Keratinocyte (primary cell): ENCODE results near the gene RFX3.

Experiments
- EZH2 ChIP-seq: IDR thresholded peaks from one replicate; pipeline ENCODE4 v1.6.1; 2012; ENCODE audit warnings: inconsistent platforms, mild to moderate bottlenecking, low read length, moderate library complexity
- TF ChIP-seq, protein P1 (sequence below), 3 experiments: IDR thresholded peaks in 1 of 3; conservative IDR thresholded peaks in 1 of 3; optimal IDR thresholded peaks in 1 of 3; 2 replicates in 2 of 3; 3 replicates in 1 of 3; pipeline versions ENCODE3 to v1.5.1; 2011; ENCODE audit warnings: low read length in 3 of 3, mild to moderate bottlenecking in 3 of 3, moderate library complexity in 2 of 3, control low read depth in 1 of 3, inconsistent platforms in 1 of 3; ENCODE audit not compliant: insufficient read depth in 2 of 3; ENCODE audit errors: extremely low read depth in 1 of 3

DNA sequence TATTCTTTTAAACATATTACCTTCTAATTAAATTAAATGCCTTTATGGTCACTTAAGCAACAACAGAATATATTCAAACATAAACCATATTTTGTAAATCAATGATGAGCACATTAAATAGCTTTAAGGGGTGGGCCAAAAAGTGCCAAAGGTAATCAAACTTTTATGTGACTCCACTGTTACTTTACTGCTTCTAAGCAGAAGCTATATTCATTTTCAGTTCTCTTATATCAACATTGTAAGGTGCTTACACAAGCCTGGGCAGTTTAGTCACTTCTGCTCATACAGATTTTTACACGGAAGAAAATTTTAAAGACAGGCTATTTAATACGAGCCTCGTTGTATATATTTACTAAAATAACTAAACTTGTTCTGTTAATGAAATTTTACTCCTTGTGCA, 29.9 kb downstream of the RFX3 start:
- TF ChIP-seq, protein P1, sequence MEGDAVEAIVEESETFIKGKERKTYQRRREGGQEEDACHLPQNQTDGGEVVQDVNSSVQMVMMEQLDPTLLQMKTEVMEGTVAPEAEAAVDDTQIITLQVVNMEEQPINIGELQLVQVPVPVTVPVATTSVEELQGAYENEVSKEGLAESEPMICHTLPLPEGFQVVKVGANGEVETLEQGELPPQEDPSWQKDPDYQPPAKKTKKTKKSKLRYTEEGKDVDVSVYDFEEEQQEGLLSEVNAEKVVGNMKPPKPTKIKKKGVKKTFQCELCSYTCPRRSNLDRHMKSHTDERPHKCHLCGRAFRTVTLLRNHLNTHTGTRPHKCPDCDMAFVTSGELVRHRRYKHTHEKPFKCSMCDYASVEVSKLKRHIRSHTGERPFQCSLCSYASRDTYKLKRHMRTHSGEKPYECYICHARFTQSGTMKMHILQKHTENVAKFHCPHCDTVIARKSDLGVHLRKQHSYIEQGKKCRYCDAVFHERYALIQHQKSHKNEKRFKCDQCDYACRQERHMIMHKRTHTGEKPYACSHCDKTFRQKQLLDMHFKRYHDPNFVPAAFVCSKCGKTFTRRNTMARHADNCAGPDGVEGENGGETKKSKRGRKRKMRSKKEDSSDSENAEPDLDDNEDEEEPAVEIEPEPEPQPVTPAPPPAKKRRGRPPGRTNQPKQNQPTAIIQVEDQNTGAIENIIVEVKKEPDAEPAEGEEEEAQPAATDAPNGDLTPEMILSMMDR (optimal IDR thresholded peaks at IDR 0.05 in 1 of 3, IDR thresholded peaks at IDR 0.05 in 1 of 3, conservative IDR thresholded peaks at IDR 0.05 in 1 of 3; ENCODE audit: extremely low read depth in 1 of 3, insufficient read depth in 2 of 3, low read length in 3 of 3) = no peak
- no peak for TF ChIP-seq EZH2
